ENCODE results near the gene KRTAP13-1. TPM values are rescaled to one million over a fixed set of nuclear protein-coding genes. Genes with fewer than 3 reads are reported as not detected.

Gene KRTAP13-1, protein sequence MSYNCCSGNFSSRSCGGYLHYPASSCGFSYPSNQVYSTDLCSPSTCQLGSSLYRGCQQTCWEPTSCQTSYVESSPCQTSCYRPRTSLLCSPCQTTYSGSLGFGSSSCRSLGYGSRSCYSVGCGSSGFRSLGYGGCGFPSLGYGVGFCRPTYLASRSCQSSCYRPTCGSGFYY
- not detected in 5 replicates for total RNA-seq (2022; extraction: Qiagen RNA extraction; ENCODE audit: low read depth)

DNA sequence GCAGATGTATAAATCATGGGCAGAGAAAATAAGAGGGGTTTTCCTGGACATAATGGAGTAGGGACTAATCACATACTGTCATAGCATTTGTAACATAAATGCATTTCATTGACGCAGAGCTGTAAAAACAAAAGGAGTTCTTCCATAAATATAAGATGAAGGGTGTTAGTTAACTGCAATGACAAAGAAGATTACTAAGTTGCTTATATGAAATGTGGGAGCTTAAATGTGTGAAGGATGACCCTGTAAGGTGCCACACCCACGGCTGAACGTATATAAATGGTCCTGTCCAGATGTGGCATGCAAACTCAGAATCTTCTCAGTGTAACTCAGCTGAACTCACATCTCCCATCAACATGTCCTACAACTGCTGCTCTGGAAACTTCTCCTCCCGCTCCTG, at the start of gene KRTAP13-1:
Gene KRTAP13-1 (plus strand): TSS at position 301 of the 400 bp plus-strand sequence. CDS start 56 bp downstream, at position 357.

GRCh38 chr21:30348506-30348905, 47.3 kb upstream of the KRTAP13-1 start, which contains the start of gene KRTAP23-1:
TSS of gene KRTAP23-1 (minus strand) at chr21:30348606. CDS start at chr21:30348606, 0 bp downstream.

GRCh38 chr21:30372139-30372770, 23.6 kb upstream of the KRTAP13-1 start, which contains the start of gene KRTAP13-2:
TSS of gene KRTAP13-2 (minus strand) at chr21:30372271. CDS start at chr21:30372213, 58 bp downstream.

GRCh38 chr21:30425826-30426225, 30.0 kb downstream of the KRTAP13-1 start, which contains the start of gene KRTAP13-3:
TSS of gene KRTAP13-3 (minus strand) at chr21:30425926. CDS start at chr21:30425912, 14 bp downstream.

DNA sequence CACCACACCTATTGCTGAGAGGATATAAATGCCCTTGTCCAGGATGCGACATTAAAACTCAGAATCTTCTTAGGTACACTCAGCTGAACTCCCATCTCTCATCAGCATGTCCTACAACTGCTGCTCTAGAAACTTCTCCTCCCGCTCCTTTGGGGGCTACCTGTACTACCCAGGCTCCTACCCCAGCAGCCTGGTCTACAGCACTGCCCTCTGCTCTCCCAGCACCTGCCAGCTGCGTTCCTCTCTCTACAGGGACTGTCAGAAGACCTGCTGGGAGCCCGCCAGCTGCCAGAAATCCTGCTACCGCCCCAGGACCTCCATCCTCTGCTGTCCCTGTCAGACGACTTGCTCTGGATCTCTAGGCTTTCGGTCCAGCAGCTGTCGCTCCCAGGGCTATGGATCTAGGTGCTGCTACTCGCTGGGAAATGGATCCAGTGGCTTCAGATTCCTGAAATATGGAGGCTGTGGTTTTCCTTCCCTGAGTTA, 34.4 kb downstream of the KRTAP13-1 start, which contains the start of gene KRTAP13-4:
Gene KRTAP13-4 (plus strand): TSS at position 51 of the 486 bp plus-strand sequence. CDS start 56 bp downstream, at position 107.

DNA sequence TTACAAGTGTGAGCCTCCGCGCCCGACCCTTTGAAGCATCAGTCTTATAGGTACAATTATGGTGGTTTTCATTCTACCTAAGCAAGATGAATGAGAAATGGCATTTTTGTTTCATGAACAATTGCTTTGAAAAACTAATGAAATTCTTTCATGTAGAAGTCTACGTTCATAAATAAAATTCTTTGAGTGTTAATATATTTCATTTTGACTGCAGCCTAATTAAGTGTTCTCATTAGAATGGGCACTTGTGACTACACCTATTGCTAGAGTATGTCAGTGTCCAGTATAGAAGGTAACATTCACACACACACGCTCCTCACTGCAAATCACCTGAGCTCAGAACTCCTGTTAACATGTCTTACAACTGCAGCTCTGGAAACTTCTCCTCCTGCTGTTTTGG, 44.1 kb downstream of the KRTAP13-1 start, which contains the start of gene KRTAP15-1:
Gene KRTAP15-1 (plus strand): TSS at position 301 of the 400 bp plus-strand sequence. CDS start 53 bp downstream, at position 354.

Other genes with a start within 250 kb of the KRTAP13-1 start
- not detected in 5 replicates for gene CLDN17, start 229.2 kb upstream of the KRTAP13-1 start, total RNA-seq (2022; extraction: Qiagen RNA extraction; ENCODE audit: low read depth)
- not detected in 5 replicates for gene CLDN8, start 179.9 kb upstream of the KRTAP13-1 start, total RNA-seq (2022; extraction: Qiagen RNA extraction; ENCODE audit: low read depth)
- gene KRTAP24-1, start 113.1 kb upstream of the KRTAP13-1 start, total RNA-seq (2022; extraction: Qiagen RNA extraction; ENCODE audit: low read depth): not detected in 5 replicates
- not detected in 5 replicates for gene KRTAP25-1, start 106.5 kb upstream of the KRTAP13-1 start, total RNA-seq (2022; extraction: Qiagen RNA extraction; ENCODE audit: low read depth)
- gene KRTAP26-1, start 75.7 kb upstream of the KRTAP13-1 start, total RNA-seq (2022; extraction: Qiagen RNA extraction; ENCODE audit: low read depth): not detected in 5 replicates
- not detected in 5 replicates for gene KRTAP27-1, start 58.3 kb upstream of the KRTAP13-1 start, total RNA-seq (2022; extraction: Qiagen RNA extraction; ENCODE audit: low read depth)
- not detected in 5 replicates for gene KRTAP23-1, start 47.4 kb upstream of the KRTAP13-1 start, total RNA-seq (2022; extraction: Qiagen RNA extraction; ENCODE audit: low read depth)
- not detected in 5 replicates for gene KRTAP13-2, start 23.8 kb upstream of the KRTAP13-1 start, total RNA-seq (2022; extraction: Qiagen RNA extraction; ENCODE audit: low read depth)
- not detected in 5 replicates for gene KRTAP13-3, start 29.9 kb downstream of the KRTAP13-1 start, total RNA-seq (2022; extraction: Qiagen RNA extraction; ENCODE audit: low read depth)
- gene KRTAP13-4, start 34.2 kb downstream of the KRTAP13-1 start, total RNA-seq (2022; extraction: Qiagen RNA extraction; ENCODE audit: low read depth): not detected in 5 replicates
- not detected in 5 replicates for gene KRTAP15-1, start 44.2 kb downstream of the KRTAP13-1 start, total RNA-seq (2022; extraction: Qiagen RNA extraction; ENCODE audit: low read depth)
- gene KRTAP19-1, start 84.3 kb downstream of the KRTAP13-1 start, total RNA-seq (2022; extraction: Qiagen RNA extraction; ENCODE audit: low read depth): not detected in 5 replicates
- gene KRTAP19-2, start 91.4 kb downstream of the KRTAP13-1 start, total RNA-seq (2022; extraction: Qiagen RNA extraction; ENCODE audit: low read depth): not detected in 5 replicates
- gene KRTAP19-3, start 96.0 kb downstream of the KRTAP13-1 start, total RNA-seq (2022; extraction: Qiagen RNA extraction; ENCODE audit: low read depth): not detected in 5 replicates
- gene KRTAP19-4, start 101.1 kb downstream of the KRTAP13-1 start, total RNA-seq (2022; extraction: Qiagen RNA extraction; ENCODE audit: low read depth): not detected in 5 replicates
- not detected in 5 replicates for gene KRTAP19-5, start 106.1 kb downstream of the KRTAP13-1 start, total RNA-seq (2022; extraction: Qiagen RNA extraction; ENCODE audit: low read depth)
- not detected in 5 replicates for gene KRTAP19-6, start 145.8 kb downstream of the KRTAP13-1 start, total RNA-seq (2022; extraction: Qiagen RNA extraction; ENCODE audit: low read depth)
- gene KRTAP19-7, start 165.3 kb downstream of the KRTAP13-1 start, total RNA-seq (2022; extraction: Qiagen RNA extraction; ENCODE audit: low read depth): not detected in 5 replicates
- not detected in 5 replicates for gene KRTAP22-2, start 194.4 kb downstream of the KRTAP13-1 start, total RNA-seq (2022; extraction: Qiagen RNA extraction; ENCODE audit: low read depth)
- not detected in 5 replicates for gene KRTAP6-3, start 196.4 kb downstream of the KRTAP13-1 start, total RNA-seq (2022; extraction: Qiagen RNA extraction; ENCODE audit: low read depth)
- gene KRTAP6-2, start 202.9 kb downstream of the KRTAP13-1 start, total RNA-seq (2022; extraction: Qiagen RNA extraction; ENCODE audit: low read depth): not detected in 5 replicates
- gene KRTAP22-1, start 205.1 kb downstream of the KRTAP13-1 start, total RNA-seq (2022; extraction: Qiagen RNA extraction; ENCODE audit: low read depth): not detected in 5 replicates
- gene KRTAP6-1, start 217.9 kb downstream of the KRTAP13-1 start, total RNA-seq (2022; extraction: Qiagen RNA extraction; ENCODE audit: low read depth): not detected in 5 replicates
- not detected in 5 replicates for gene KRTAP20-1, start 220.4 kb downstream of the KRTAP13-1 start, total RNA-seq (2022; extraction: Qiagen RNA extraction; ENCODE audit: low read depth)
- not detected in 5 replicates for gene KRTAP20-4, start 224.6 kb downstream of the KRTAP13-1 start, total RNA-seq (2022; extraction: Qiagen RNA extraction; ENCODE audit: low read depth)
- not detected in 5 replicates for gene KRTAP20-2, start 239.2 kb downstream of the KRTAP13-1 start, total RNA-seq (2022; extraction: Qiagen RNA extraction; ENCODE audit: low read depth)
- not detected in 5 replicates for gene KRTAP20-3, start 246.8 kb downstream of the KRTAP13-1 start, total RNA-seq (2022; extraction: Qiagen RNA extraction; ENCODE audit: low read depth)

Measured in A549 treated with GW870086 at 1 μM for 4 hours (cell line).